Body of pancreas (tissue), 4 donors: ENCODE measurements around the gene CERS3. TPM values are rescaled to one million over a fixed set of nuclear protein-coding genes. Genes with fewer than 3 reads are reported as not detected.

Experiments used
- ATAC-seq: fragments of 150-250 bp; one replicate; pipeline ENCODE4 v1.9.1; 2016
- DNase-seq, 4 donors: peaks; one replicate each; pipeline ENCODE4 v3.0.0-alpha.2; 2019
- H3K27ac ChIP-seq, 4 donors: fragments of 200-600 bp; sonication (generic); 1 replicate in 3 of 4; 2 replicates in 1 of 4; pipeline versions ENCODE4 v1.5.1 to v1.6.1; 2016 to 2019; ENCODE audit warnings: mild to moderate bottlenecking in 1 of 4, mixed read lengths in 1 of 4, moderate library complexity in 1 of 4
- H3K27me3 ChIP-seq, 2 donors: fragments of 200-600 bp; sonication (generic); one replicate each; pipeline ENCODE4 v1.6.0; 2016; ENCODE audit warnings: mild to moderate bottlenecking in 1 of 2
- H3K36me3 ChIP-seq, 2 donors: fragments of 200-600 bp; sonication (generic); replicated peaks in 1 of 2; 2 replicates each; pipeline ENCODE4 v1.5.1; 2016; ENCODE audit warnings: low read depth in 2 of 2; ENCODE audit not compliant: insufficient read depth in 1 of 2
- H3K4me1 ChIP-seq: fragments of 200-600 bp; sonication (generic); one replicate; pipeline ENCODE4 v1.6.0; 2016
- H3K4me3 ChIP-seq, 2 donors: fragments of 200-600 bp; sonication (generic); 1 replicate in 1 of 2; 2 replicates in 1 of 2; pipeline ENCODE4 v1.5.1; 2016 to 2019
- H3K9me3 ChIP-seq, 3 donors: fragments of 200-600 bp; sonication (generic); 1 replicate in 2 of 3; 2 replicates in 1 of 3; pipeline ENCODE4 v1.5.1; 2016
- POLR2A ChIP-seq, 3 donors: fragments of 450-650 bp; IDR thresholded peaks; one replicate each; pipeline ENCODE4 v1.6.1; 2016; ENCODE audit warnings: antibody characterized with exemption in 3 of 3, mild to moderate bottlenecking in 2 of 3
- WGBS, 2 donors: methylation state at CpG; one replicate each; pipeline ENCODE4 v1.1.5; 2017; 5-methylcytosine and 5-hydroxymethylcytosine counted together
- intact Hi-C: fragments of 100-400 bp; cut with DNase I; formaldehyde crosslinking; loops from one replicate; pipeline ENCODE4 v1.15.1; 2023
- total RNA-seq, 2 donors: library from RNA; depleted of rRNA; stranded (reverse); fragments of >200 nt; gene quantifications; one replicate each; pipeline ENCODE4 v1.1.0, GENCODE V29; 2016
- TF ChIP-seq, protein P1 (sequence below), 7 experiments: fragments of 450-650 bp in 4 of 7; fragments of 200-600 bp in 3 of 7; sonication (generic) in 3 of 7; IDR thresholded peaks; one replicate each; pipeline ENCODE4 v1.5.1; 2016 to 2019; ENCODE audit warnings: antibody characterized with exemption in 7 of 7

The CERS3 gene
- total RNA-seq, 2 donors from 2014 or later, result 0.33 TPM; not detected in 1

DNA sequence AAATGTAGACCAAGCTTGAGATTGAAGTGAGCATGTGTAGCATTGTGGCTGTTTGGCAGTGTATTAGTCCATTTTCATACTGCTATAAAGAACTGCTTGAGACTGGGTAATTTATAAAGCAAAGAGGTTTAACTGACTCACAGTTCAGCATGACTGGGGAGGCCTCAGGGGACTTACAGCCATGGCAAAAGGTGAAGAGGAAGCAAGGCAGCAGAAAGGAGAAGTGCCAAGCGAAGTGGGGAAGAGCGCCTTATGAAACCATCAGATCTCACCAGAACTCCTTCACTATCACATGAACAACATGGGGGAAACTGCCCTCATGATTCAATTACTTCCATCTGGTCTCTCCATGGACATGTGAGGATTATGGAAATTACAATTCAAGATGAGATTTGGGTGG is 8.6 kb upstream of the CERS3 start:
- Histone ChIP-seq H3K4me3 (no peak overlapping the region), H3K9me3 (no peaks in the 10 kb centered on the region), H3K27ac (no peak overlapping the region), H3K27me3 (no peaks in the 10 kb centered on the region), H3K36me3 (no peaks in the 10 kb centered on the region), H3K4me1 (no peaks in the 10 kb centered on the region)
- WGBS, 2 donors, result 28 to 42% methylated on average over 2 of the region's 2 CpGs
- intact Hi-C loops, result no loop called here
- DNase-seq (no peak), ATAC-seq (no peak)
- no peak for TF ChIP-seq POLR2A (IDR thresholded peaks at IDR 0.05)
- TF ChIP-seq, protein P1, sequence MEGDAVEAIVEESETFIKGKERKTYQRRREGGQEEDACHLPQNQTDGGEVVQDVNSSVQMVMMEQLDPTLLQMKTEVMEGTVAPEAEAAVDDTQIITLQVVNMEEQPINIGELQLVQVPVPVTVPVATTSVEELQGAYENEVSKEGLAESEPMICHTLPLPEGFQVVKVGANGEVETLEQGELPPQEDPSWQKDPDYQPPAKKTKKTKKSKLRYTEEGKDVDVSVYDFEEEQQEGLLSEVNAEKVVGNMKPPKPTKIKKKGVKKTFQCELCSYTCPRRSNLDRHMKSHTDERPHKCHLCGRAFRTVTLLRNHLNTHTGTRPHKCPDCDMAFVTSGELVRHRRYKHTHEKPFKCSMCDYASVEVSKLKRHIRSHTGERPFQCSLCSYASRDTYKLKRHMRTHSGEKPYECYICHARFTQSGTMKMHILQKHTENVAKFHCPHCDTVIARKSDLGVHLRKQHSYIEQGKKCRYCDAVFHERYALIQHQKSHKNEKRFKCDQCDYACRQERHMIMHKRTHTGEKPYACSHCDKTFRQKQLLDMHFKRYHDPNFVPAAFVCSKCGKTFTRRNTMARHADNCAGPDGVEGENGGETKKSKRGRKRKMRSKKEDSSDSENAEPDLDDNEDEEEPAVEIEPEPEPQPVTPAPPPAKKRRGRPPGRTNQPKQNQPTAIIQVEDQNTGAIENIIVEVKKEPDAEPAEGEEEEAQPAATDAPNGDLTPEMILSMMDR (IDR thresholded peaks at IDR 0.05), result no peak

DNA sequence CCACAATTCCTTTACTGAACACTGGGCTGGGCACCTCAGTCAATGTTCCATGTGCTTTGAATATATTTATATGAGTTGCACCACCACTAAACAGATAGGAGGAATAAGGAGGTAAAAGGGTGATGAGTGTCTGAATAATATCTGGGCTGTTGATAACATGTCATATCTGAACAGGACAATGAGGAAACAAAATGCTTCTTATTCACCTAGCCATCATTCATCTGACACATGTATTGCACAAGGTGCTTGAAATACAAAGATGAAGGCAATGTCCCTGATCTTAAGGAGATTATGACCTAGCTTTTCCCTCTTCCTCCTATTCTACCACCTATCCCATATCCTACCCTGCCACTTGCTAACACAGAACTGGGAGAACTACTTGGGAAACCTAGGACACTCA is 8.0 kb upstream of the CERS3 start:
- no peaks in the 10 kb centered on the region for H3K36me3 ChIP-seq
- no peaks in the 10 kb centered on the region for H3K4me1 ChIP-seq
- intact Hi-C loops, result no loop called here
- no peak for ATAC-seq
- no peaks in the 10 kb centered on the region for H3K27me3 ChIP-seq
- H3K4me3 ChIP-seq, result no peak overlapping the region
- no peak overlapping the region for H3K27ac ChIP-seq
- DNase-seq, result no peak
- no peak for TF ChIP-seq POLR2A (IDR thresholded peaks at IDR 0.05)
- TF ChIP-seq, protein P1 (IDR thresholded peaks at IDR 0.05), result no peak
- no peaks in the 10 kb centered on the region for H3K9me3 ChIP-seq

DNA sequence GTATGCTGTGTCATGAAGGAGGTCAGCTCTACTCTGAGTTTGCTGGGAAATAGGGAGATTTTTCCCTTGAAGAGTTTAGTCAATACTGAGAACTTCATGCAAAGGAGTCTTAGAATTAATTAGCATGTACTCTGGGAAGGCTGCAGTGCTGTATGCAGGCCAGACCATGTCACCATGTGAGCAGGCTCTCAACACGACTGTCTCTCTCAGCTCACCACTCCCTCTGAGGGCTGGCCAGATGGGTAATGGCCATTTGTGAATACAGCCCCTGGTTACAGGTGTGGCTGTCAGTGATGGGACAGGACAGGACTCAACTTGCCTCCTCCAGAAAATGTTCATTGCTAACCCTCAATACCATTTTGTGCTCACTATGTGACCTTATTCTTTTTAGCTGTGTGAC is 5.1 kb upstream of the CERS3 start:
- ATAC-seq (no peak), DNase-seq (no peak)
- Histone ChIP-seq H3K36me3 (no peaks in the 10 kb centered on the region), H3K4me1 (no peaks in the 10 kb centered on the region), H3K27ac (no peak overlapping the region), H3K4me3 (no peak overlapping the region), H3K9me3 (no peaks in the 10 kb centered on the region), H3K27me3 (no peaks in the 10 kb centered on the region)
- 50% methylated on average over 1 of the region's 1 CpG for WGBS, 2 donors
- intact Hi-C loops, result no loop called here
- TF ChIP-seq POLR2A (IDR thresholded peaks at IDR 0.05), result no peak
- TF ChIP-seq, protein P1 (IDR thresholded peaks at IDR 0.05), result no peak

DNA sequence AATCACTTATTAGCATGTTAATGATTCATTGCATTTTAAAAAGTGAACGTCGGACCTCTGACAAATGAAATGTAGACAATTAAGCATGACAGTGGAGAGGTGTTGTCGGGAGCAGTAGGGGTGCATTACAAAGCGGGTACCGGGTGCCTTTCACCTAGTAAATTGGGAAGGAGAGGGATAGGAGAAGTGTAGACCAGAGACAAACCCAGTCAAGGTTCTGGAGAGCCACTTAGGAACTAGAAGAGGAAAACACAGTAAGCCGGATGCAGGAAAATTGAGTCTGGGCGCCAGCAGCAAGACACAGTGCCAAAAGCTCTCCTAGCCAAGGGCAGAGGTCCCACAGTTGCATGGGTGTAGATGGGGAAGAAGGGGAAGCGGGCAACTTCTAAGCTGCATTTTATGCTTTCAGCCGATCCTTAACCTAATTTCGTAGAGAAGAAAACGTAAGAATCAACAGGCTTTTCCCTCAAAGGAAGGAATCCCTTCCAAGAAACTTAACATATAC is 3.1 kb upstream of the CERS3 start:
- intact Hi-C loops, result no loop called here
- no peak for ATAC-seq
- no peak for DNase-seq
- no peak overlapping the region for H3K4me3 ChIP-seq
- no peaks in the 10 kb centered on the region for H3K9me3 ChIP-seq
- TF ChIP-seq, protein P1 (IDR thresholded peaks at IDR 0.05), result no peak
- TF ChIP-seq POLR2A (IDR thresholded peaks at IDR 0.05), result no peak
- 66 to 71% methylated on average over 11 of the region's 11 CpGs for WGBS, 2 donors
- no peak overlapping the region for H3K27ac ChIP-seq
- H3K36me3 ChIP-seq, result no peaks in the 10 kb centered on the region
- no peaks in the 10 kb centered on the region for H3K4me1 ChIP-seq
- H3K27me3 ChIP-seq, result no peaks in the 10 kb centered on the region

DNA sequence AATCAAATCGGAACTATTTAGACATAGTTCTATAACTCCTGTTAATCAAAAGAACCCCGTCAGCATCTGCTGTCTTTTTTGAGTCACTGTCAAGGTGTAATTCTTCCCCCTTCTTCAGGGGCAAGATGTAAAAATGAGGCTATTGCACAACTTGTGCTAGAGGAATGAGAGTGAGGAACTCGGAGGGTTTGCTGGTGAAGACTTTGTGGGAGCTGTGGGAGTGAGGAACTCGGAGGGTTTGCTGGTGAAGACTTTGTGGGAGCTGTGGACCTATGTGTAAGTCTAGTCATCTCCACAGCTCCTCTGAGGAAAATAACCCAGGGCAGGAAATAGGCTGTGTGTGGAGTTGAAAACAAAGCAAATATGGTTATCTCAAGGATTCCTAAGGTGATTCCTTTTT is 2.5 kb upstream of the CERS3 start:
- DNase-seq, result no peak
- H3K27me3 ChIP-seq, result no peaks in the 10 kb centered on the region
- WGBS, 2 donors, result 72 to 73% methylated on average over 4 of the region's 4 CpGs
- H3K9me3 ChIP-seq, result no peaks in the 10 kb centered on the region
- no peak for ATAC-seq
- no peak overlapping the region for H3K27ac ChIP-seq
- TF ChIP-seq, protein P1 (IDR thresholded peaks at IDR 0.05), result no peak
- TF ChIP-seq POLR2A (IDR thresholded peaks at IDR 0.05), result no peak
- no peaks in the 10 kb centered on the region for H3K36me3 ChIP-seq
- intact Hi-C loops, result no loop called here
- no peak overlapping the region for H3K4me3 ChIP-seq
- H3K4me1 ChIP-seq, result peaks cover 5% of the 10 kb centered on the region
